AG04449 (cell line): ENCODE data around the gene MAPT.

Source experiments
- CTCF ChIA-PET: fragments of 350-600 bp; formaldehyde crosslinking; extraction: SDS; loops from one replicate; lab custom pipeline; 2021; ENCODE audit warnings: antibody characterized with exemption; lab: Yijun Ruan, JAX
- POLR2A ChIA-PET: fragments of 400-600, 350-600 bp; formaldehyde crosslinking; extraction: SDS; loops from one replicate; lab custom pipeline; 2020; ENCODE audit warnings: antibody characterized with exemption, inconsistent platforms; lab: Yijun Ruan, JAX
- DNase-seq: peaks from one replicate; pipeline ENCODE4 v3.0.0-alpha.2; 2010; ENCODE audit warnings: low read depth, low spot score
- H3K4me3 ChIP-seq: 2 replicates; pipeline ENCODE4 v1.5.1; 2011; ENCODE audit warnings: low read depth, mild to moderate bottlenecking, control low read depth, low read length
- CTCF ChIP-seq: IDR thresholded peaks from one replicate; pipeline ENCODE4 v1.5.1; 2011; ENCODE audit warnings: mild to moderate bottlenecking, moderate library complexity, low read length, control low read depth, inconsistent platforms; ENCODE audit not compliant: insufficient read depth; ENCODE audit errors: missing control alignments

Gene MAPT

DNA sequence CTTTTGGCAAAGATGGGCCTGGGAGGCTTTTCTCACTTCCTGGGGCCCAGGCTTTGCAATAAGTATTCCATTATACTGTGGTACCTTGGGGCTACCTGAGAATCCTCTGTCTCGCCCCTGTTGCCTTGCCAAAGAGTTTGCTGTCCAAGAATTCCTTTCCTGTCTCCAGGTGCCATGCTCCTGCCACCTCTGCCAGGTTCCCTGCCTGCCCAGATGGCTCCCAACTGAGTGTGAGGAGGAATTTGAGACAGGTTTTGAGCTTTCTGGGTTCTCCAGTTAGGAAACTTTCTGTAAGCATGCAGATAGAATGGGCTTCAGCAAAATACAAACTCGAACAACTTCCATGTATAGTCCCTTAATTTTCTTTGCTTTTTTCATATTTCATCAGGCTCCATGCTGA lies 5.8 kb downstream of the MAPT start:
- no peak for TF ChIP-seq CTCF
- POLR2A ChIA-PET: no interaction called here
- DNase-seq: no peak
- CTCF ChIA-PET: no interaction called here
- H3K4me3 ChIP-seq: no peak overlapping the region

DNA sequence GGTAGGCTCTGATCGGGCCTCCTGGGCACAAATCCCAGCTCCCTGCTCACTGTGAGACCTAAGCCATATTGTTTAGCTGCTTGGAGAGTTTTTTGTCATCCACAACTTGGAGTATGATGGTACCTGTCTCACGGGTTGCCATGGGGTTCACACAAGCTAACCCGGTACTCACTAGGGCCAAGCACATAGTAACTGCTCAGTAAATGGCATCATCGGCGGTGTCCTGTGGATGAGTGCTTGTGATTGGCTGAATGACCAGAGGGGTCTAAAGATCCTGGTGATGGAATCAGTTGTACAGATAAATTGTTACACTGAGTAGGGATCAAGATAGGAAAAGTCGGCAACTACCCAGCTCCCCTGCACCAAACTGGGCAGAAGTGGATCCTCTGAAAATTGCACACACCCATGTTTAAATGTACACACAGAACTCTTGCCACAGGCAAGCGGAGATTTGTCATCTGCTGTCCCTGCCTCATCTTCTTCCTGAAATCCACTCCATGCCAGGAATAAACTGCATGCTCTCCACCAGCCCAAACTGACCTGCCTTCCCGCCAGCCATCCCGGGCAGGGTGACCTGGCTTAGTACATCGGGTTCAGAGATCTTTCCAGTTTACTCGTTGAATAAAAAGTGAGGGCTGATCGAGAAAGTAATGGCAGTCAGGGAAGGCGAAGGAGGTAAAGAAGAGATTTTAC lies 6.5 kb downstream of the MAPT start:
- ChIA-PET CTCF (no interaction called here), POLR2A (no interaction called here)
- TF ChIP-seq CTCF: no peak
- no peak for DNase-seq
- no peak overlapping the region for H3K4me3 ChIP-seq

GRCh38 chr17:45902892-45903346 lies 8.6 kb downstream of the MAPT start:
- POLR2A ChIA-PET: no interaction called here

GRCh38 chr17:45904866-45905265 lies 10.5 kb downstream of the MAPT start:
- DNase-seq: no peak
- TF ChIP-seq CTCF: no peak
- ChIA-PET POLR2A (no interaction called here), CTCF (interaction anchor here (2.0 to 4.7 kb wide), 2 partner anchors 11 to 73 kb away, joined by 4 to 27 read pairs; partner anchors contain the start of gene MAPT)
- H3K4me3 ChIP-seq: no peak overlapping the region

More at GRCh38 chr17:45902892-45903346, 8.6 kb downstream of the MAPT start:
- TF ChIP-seq CTCF: no peak
- no peak overlapping the region for H3K4me3 ChIP-seq
- DNase-seq: no peak
- CTCF ChIA-PET: interaction anchor here (1.2 kb wide), 1 partner anchor 9 kb away, joined by 4 read pairs; no protein-coding TSS in a partner anchor

DNA sequence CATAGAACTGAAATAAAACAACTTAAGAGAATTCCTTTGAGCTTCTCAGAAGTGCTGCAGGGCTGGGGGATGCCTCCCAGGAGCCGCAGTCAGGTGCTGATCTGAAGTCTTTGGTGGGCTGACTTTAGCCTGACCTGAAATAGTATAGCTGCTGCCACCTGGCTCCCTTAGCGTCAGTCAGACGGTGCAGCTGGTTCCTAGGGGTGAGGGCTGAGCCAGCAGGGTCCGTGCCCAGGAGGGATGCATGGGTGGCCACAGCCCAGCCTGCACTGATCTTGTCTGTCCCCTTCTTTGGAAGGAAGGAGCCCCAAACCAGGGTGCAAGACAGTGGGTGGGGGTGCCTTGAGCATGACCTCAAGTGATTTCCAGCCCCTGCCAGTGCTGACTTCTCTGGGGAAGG lies 11.5 kb downstream of the MAPT start:
- DNase-seq: no peak
- no peak overlapping the region for H3K4me3 ChIP-seq
- ChIA-PET POLR2A (no interaction called here), CTCF (interaction anchor here (1.5 to 4.7 kb wide), 3 partner anchors 9 to 73 kb away, joined by 4 to 27 read pairs (median 4); partner anchors contain the start of gene MAPT)
- no peak for TF ChIP-seq CTCF

- CTCF ChIA-PET: interaction anchor here (1.5 to 4.7 kb wide), 2 partner anchors 9 to 12 kb away, joined by 4 to 27 read pairs; partner anchors contain the start of gene MAPT
- POLR2A ChIA-PET: no interaction called here
- no peak for TF ChIP-seq CTCF
These were observed 11.9 kb downstream of the MAPT start for GRCh38 chr17:45906237-45906636.

More at GRCh38 chr17:45906237-45906636, 11.9 kb downstream of the MAPT start:
- H3K4me3 ChIP-seq: no peak overlapping the region
- no peak for DNase-seq
